CD4-positive, alpha-beta T cell treated with Interleukin-2 at 100 ng/mL for 4 hours (primary cell): Measurements from ENCODE around the gene SRP9.
"Not testable (repeated sequence)": the region's sequence is repeated elsewhere in the genome, so short reads cannot be mapped to it uniquely, and the experiment has no call there.

Experiments
- DNase-seq: peaks from one replicate; pipeline ENCODE4 v3.0.0-alpha.2; 2020; ENCODE audit warnings: low spot score

SRP9 gene

GRCh38 chr1:225776294-225776693 lies 1.3 kb upstream of the SRP9 start:
- DNase-seq = no peak

GRCh38 chr1:225777058-225777582 lies 506 bp upstream of the SRP9 start:
- DNase-seq = no peak

GRCh38 chr1:225778337-225778669 lies 677 bp downstream of the SRP9 start:
- no peak for DNase-seq

GRCh38 chr1:225779165-225779564 lies 1.5 kb downstream of the SRP9 start:
- DNase-seq = not testable (repeated sequence)

- DNase-seq = no peak
These were observed 2.5 kb downstream of the SRP9 start for GRCh38 chr1:225780134-225780533.

- DNase-seq = no peak
These were observed 3.0 kb downstream of the SRP9 start for GRCh38 chr1:225780630-225781029.

GRCh38 chr1:225789142-225789541 lies 11.5 kb downstream of the SRP9 start:
- not testable (repeated sequence) for DNase-seq

GRCh38 chr1:225794954-225795353 lies 17.3 kb downstream of the SRP9 start:
- no peak for DNase-seq

GRCh38 chr1:225796097-225796496 lies 18.5 kb downstream of the SRP9 start:
- not testable (repeated sequence) for DNase-seq

GRCh38 chr1:225801146-225801545 lies 23.5 kb downstream of the SRP9 start:
- not testable (repeated sequence) for DNase-seq

- DNase-seq = no peak
These were observed 28.6 kb downstream of the SRP9 start for GRCh38 chr1:225806249-225806648.

- DNase-seq = not testable (repeated sequence)
These were observed 29.1 kb downstream of the SRP9 start for GRCh38 chr1:225806736-225807135.

- no peak for DNase-seq
These were observed 30.5 kb downstream of the SRP9 start for GRCh38 chr1:225808136-225808535.

GRCh38 chr1:225809842-225810578 lies 32.4 kb downstream of the SRP9 start, which contains the start of gene EPHX1:
TSS of gene EPHX1 (plus strand) at chr1:225810124. CDS start at chr1:225828730, 18,606 bp downstream.
- peak; percentile 54 for DNase-seq

GRCh38 chr1:225810579-225811538 lies 33.2 kb downstream of the SRP9 start:
- DNase-seq = not testable (repeated sequence)

- no peak for DNase-seq
These were observed 34.2 kb downstream of the SRP9 start for GRCh38 chr1:225811622-225812487.

GRCh38 chr1:225812488-225813213 lies 35.0 kb downstream of the SRP9 start:
- no peak for DNase-seq

GRCh38 chr1:225813214-225813964 lies 35.8 kb downstream of the SRP9 start:
- no peak for DNase-seq

- no peak for DNase-seq
These were observed 36.8 kb downstream of the SRP9 start for GRCh38 chr1:225814381-225814780.

- DNase-seq = not testable (repeated sequence)
These were observed 37.5 kb downstream of the SRP9 start for GRCh38 chr1:225815090-225815489.
